Epithelial cell of esophagus (primary cell): ENCODE measurements around the gene DISC1.

Experiments
- DNase-seq: peaks from one replicate; pipeline ENCODE4 v3.0.0; 2010; ENCODE audit warnings: low read depth
- H3K4me3 ChIP-seq: 2 replicates; pipeline ENCODE4 v1.5.1; 2011; ENCODE audit warnings: mild to moderate bottlenecking, low read length, control low read depth
- TF ChIP-seq, protein P1 (sequence below): IDR thresholded peaks from 2 replicates; pipeline ENCODE4 v1.5.1; 2011; ENCODE audit warnings: low read depth, mild to moderate bottlenecking, low read length, control low read depth, inconsistent platforms; ENCODE audit not compliant: insufficient read depth; ENCODE audit errors: missing control alignments

DISC1 gene

DNA sequence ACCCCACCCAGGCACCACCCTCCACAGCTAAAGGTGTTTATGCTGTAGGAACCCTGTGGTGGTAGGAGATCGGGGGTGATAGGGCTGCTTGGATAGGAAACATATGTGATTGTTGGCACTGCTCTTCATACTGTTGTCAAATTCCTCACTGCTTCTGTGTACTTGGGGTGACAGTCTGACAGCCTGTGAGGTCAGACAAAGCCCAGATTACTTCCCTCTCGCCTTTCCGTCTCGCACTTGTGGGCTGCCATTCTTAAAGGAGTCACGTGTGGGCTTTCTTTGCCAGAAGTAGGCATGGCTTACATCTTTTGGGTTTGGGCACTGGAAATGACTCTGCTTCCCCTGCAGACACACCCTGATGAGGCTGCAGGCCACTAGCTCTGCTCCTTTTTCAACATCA is 363.8 kb downstream of the DISC1 start:
- no peak overlapping the region for H3K4me3 ChIP-seq
- DNase-seq: no peak
- TF ChIP-seq, protein P1, sequence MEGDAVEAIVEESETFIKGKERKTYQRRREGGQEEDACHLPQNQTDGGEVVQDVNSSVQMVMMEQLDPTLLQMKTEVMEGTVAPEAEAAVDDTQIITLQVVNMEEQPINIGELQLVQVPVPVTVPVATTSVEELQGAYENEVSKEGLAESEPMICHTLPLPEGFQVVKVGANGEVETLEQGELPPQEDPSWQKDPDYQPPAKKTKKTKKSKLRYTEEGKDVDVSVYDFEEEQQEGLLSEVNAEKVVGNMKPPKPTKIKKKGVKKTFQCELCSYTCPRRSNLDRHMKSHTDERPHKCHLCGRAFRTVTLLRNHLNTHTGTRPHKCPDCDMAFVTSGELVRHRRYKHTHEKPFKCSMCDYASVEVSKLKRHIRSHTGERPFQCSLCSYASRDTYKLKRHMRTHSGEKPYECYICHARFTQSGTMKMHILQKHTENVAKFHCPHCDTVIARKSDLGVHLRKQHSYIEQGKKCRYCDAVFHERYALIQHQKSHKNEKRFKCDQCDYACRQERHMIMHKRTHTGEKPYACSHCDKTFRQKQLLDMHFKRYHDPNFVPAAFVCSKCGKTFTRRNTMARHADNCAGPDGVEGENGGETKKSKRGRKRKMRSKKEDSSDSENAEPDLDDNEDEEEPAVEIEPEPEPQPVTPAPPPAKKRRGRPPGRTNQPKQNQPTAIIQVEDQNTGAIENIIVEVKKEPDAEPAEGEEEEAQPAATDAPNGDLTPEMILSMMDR: no peak

DNA sequence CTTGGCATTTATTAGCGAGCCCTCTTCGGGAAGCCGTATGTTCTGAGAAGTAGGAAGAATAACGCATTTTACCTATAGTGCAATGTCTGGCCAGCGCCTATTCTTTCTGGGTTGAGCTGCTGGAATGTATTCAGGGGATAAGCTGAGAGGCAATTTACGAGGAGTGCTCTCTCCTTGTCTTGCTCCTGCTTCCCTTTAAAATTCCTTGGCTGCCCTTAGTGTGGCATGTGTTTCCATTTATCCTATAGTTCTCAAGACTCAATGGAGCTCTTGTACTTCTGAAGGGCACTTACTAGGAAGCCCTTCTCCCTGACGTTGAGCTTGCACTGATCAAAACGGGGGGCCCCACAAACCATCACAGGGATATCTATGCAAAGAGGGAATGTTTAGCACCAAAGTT is 364.6 kb downstream of the DISC1 start:
- no peak for DNase-seq
- H3K4me3 ChIP-seq: no peak overlapping the region
- TF ChIP-seq, protein P1: no peak

DNA sequence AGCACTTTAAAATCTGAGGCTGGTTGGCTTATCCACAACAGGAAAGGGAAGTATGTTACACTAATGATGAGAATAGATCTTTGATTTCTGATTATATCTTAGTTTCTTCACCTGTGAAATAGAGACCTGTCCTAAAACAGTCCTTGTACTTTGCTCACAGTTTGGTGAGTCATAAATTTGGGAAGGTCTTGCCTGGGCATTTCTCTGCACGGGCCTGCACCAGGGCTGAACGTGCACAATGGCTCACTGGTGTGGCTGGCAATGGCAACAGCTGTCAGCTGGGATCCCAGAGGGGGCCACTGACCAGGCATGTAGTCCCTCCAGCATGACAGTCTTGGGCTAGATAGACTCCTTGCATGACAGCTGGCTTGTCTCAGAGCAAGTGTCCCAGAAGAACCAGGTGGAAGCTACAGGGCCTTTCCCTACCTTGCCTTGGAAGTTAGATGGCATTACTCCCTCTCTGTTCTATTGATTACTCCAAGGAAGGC is 367.4 kb downstream of the DISC1 start:
- H3K4me3 ChIP-seq: no peak overlapping the region
- DNase-seq: peak; percentile 49
- TF ChIP-seq, protein P1: no peak

DNA sequence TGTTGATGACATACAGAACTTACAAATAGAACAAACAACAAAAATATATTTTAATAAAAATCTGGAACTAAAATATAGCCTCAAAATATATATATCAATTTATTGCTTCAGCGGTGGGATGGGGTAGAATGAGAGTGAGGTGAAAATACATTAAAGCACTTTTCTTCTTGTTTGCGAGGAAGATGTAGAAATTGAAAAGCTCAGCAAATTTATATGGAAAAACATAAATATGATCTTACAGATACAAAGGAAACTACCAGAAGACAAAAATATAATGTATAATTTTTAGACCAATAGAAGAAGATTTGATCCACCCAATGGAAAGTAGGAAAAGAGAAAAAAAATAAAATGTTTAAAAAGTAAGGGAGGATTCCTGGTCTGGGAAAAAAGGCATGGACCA is 372.2 kb downstream of the DISC1 start:
- no peak for DNase-seq
- TF ChIP-seq, protein P1: no peak
- H3K4me3 ChIP-seq: no peak overlapping the region

DNA sequence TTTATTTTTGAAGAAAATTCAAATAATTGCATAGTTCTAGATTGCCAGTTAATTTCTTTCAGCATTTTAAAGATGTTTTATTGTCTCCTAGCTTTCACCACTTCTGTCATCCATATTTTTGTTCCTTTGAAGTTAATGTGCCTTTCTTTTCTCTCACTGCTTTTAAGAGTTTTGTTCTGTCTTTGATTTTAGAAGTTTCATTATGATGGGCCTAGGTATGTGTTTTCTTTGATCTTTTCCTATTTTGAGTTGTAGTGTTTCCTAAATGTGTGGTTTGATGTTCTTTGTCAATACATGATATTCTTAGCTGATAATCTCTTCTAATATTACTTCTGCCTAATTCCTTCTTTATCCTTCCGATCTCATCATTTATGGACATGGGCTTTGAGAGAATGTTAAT is 378.7 kb downstream of the DISC1 start:
- DNase-seq: no peak
- TF ChIP-seq, protein P1: no peak
- no peak overlapping the region for H3K4me3 ChIP-seq

DNA sequence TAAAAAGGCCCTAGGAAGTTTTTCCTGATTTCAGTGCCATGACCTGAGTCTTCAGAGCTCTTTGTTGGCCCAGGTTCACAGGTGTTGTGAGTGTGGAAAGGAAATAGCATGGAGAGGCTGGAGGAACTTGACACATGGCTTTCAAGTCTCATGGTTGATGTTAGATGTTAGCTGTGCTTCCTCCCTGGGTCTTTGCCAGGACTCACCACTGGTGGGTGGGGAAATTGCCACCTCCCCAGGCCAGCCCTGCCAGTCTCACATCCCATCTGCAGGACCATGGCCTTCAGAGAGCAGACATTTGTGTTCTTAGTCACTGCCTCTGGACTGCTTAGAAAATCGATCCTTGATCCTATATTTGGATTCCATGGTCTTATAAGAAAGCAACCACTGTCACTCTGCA is 383.2 kb downstream of the DISC1 start:
- TF ChIP-seq, protein P1: no peak
- no peak for DNase-seq
- no peak overlapping the region for H3K4me3 ChIP-seq

DNA sequence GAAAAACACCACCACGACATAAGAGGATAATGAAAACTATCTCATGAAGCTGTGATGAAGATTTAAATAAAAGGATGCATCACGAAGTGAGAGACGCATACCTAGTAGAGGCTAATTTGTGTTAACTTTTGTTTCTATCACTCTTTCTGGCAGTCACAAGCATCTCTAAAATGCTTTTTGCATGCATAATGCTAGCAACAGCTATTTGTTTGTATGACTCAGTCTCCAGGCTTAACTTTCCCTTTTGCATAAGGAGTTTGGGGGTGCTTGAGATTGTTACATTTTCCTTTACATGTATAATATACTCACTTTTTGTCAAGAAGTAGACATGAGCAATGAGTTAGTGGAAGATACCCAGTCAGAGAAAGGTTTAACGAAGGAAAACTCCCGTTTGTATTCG is 385.4 kb downstream of the DISC1 start:
- DNase-seq: no peak
- TF ChIP-seq, protein P1: no peak
- H3K4me3 ChIP-seq: no peak overlapping the region
